ENCODE data around the gene ARID1B. TPM values are rescaled to one million over a fixed set of nuclear protein-coding genes. Genes with fewer than 3 reads are reported as not detected.

ARID1B gene
- total and polyA plus RNA-seq, 2 experiments from 2014 or later: 32.9 to 67.0 TPM

DNA sequence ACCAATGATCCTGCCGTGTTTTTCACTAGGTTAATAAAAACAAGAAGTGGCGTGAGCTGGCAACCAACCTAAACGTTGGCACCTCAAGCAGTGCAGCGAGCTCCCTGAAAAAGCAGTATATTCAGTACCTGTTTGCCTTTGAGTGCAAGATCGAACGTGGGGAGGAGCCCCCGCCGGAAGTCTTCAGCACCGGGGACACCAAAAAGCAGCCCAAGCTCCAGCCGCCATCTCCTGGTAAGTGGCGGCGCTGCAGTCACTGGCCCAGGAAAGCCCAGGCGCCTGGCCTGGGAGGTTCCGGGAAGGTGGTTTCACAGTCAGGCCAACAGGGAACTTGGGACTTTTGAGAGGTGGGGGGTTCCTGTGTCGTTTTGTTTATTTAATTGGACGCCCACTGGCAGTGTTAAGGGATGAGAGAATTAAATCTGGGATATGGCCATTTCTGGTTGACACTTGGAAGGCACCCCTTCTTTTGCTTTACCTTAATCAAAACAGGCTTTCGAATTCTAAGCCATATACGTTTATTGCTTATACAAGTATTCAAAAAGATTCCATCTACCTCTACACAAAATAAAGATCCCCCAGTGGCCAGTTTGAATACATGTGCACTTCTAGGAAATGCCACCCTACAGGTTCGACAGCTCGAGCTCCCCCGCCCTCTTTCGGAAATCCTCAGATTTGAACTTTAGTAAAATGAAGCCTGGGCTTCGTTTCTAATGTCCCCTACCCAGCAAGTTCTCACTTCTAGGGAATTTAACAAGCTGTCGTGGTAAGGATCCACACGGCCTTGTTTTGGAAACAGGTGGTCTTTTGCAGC lies 407.2 kb downstream of the ARID1B start:
- Histone ChIP-seq H3K27me3 (no peaks in the 10 kb centered on the region), H3K9me2 (replicated peaks; ENCODE audit: insufficient read depth) (no peaks in the 10 kb centered on the region), H3K79me2 (peaks cover 8% of the 10 kb centered on the region), H3K27ac (peak overlapping the region; percentile 12), H3K4me2 (peak overlapping the region; percentile 31), H3K4me3 (no peak overlapping the region), H4K20me1 (ENCODE audit: insufficient read depth, poor library complexity, severe bottlenecking) (peaks cover 15% of the 10 kb centered on the region), H3K36me3 (replicated peaks; ENCODE audit: insufficient read depth, low read depth) (no peaks in the 10 kb centered on the region), H2AFZ (no peak overlapping the region), H3K4me1 (ENCODE audit: insufficient read depth) (peaks cover 27% of the 10 kb centered on the region), H3K9me3 (ENCODE audit: low read depth) (no peaks in the 10 kb centered on the region)
- TF ChIP-seq EZH2 (IDR thresholded peaks at IDR 0.05; ENCODE audit: borderline replicate concordance): no peak
- TF ChIP-seq, protein P1, sequence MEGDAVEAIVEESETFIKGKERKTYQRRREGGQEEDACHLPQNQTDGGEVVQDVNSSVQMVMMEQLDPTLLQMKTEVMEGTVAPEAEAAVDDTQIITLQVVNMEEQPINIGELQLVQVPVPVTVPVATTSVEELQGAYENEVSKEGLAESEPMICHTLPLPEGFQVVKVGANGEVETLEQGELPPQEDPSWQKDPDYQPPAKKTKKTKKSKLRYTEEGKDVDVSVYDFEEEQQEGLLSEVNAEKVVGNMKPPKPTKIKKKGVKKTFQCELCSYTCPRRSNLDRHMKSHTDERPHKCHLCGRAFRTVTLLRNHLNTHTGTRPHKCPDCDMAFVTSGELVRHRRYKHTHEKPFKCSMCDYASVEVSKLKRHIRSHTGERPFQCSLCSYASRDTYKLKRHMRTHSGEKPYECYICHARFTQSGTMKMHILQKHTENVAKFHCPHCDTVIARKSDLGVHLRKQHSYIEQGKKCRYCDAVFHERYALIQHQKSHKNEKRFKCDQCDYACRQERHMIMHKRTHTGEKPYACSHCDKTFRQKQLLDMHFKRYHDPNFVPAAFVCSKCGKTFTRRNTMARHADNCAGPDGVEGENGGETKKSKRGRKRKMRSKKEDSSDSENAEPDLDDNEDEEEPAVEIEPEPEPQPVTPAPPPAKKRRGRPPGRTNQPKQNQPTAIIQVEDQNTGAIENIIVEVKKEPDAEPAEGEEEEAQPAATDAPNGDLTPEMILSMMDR (IDR thresholded peaks at IDR 0.05; ENCODE audit: poor library complexity): peak; percentile 83
- WGBS (ENCODE audit: low lambda C conversion rate, missing lambda C conversion rate): 58% methylated on average over 25 of the region's 25 CpGs
- DNase-seq (ENCODE audit: low spot score): peak; percentile 78

DNA sequence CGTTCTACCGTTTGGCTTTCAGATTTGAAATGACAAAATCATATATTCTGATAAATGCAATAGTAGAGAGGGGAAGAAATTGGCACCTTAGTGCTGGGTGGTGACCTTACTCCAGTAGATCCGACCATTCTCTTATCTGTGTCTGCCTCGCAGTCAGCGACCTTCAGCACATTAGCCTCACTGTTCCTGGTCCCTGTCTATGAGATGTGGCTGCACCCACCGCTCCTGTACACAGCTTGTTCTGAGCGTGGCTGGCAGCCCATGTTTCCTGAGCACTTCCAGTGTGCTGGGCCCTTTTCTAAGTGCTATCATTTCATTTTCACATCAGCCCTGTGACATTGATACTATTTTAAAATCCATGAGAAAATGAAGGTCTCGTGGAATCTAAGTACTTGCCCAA lies 408.0 kb downstream of the ARID1B start:
- H3K9me3 ChIP-seq (ENCODE audit: low read depth): no peaks in the 10 kb centered on the region
- DNase-seq (ENCODE audit: low spot score): no peak
- no peak overlapping the region for H2AFZ ChIP-seq
- H3K4me3 ChIP-seq: no peak overlapping the region
- H3K4me2 ChIP-seq: no peak overlapping the region
- TF ChIP-seq EZH2phosphoT487 (IDR thresholded peaks at IDR 0.05; ENCODE audit: low read depth, severe bottlenecking, unreplicated experiment) (no peak), EZH2 (IDR thresholded peaks at IDR 0.05; ENCODE audit: borderline replicate concordance) (no peak)
- TF ChIP-seq, protein P1 (IDR thresholded peaks at IDR 0.05; ENCODE audit: poor library complexity): no peak
- no peak overlapping the region for H3K27ac ChIP-seq
- no peaks in the 10 kb centered on the region for H3K9me2 ChIP-seq (replicated peaks; ENCODE audit: insufficient read depth)
- H3K4me1 ChIP-seq (ENCODE audit: insufficient read depth): peaks cover 27% of the 10 kb centered on the region
- no peaks in the 10 kb centered on the region for H3K36me3 ChIP-seq (replicated peaks; ENCODE audit: insufficient read depth, low read depth)
- peaks cover 15% of the 10 kb centered on the region for H4K20me1 ChIP-seq (ENCODE audit: insufficient read depth, poor library complexity, severe bottlenecking)
- peaks cover 8% of the 10 kb centered on the region for H3K79me2 ChIP-seq
- no peaks in the 10 kb centered on the region for H3K27me3 ChIP-seq
- WGBS (ENCODE audit: low lambda C conversion rate, missing lambda C conversion rate): 91% methylated on average over 8 of the region's 8 CpGs

DNA sequence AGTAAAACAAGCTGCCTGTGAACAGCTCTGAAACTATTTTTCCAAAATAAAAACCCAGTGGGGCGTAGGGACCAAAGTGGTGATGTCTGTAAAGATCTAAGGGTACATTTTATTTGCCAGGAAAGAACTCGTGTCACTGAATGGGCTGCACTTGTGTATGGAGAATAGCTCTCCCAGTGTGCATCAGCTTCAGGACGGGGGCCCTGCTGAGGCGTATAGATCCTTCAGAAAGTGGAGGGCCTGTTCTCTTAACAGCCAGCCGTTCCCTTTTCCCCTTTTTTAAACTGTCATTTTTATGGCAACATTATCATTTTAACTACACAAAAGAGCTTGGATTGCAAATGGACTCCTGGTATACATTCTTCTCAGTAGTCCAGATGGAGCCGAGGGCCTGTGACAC lies 408.8 kb downstream of the ARID1B start:
- no peaks in the 10 kb centered on the region for H3K27me3 ChIP-seq
- H3K4me3 ChIP-seq: no peak overlapping the region
- no peak for DNase-seq (ENCODE audit: low spot score)
- H3K9me2 ChIP-seq (replicated peaks; ENCODE audit: insufficient read depth): no peaks in the 10 kb centered on the region
- no peak overlapping the region for H3K27ac ChIP-seq
- no peaks in the 10 kb centered on the region for H3K36me3 ChIP-seq (replicated peaks; ENCODE audit: insufficient read depth, low read depth)
- H4K20me1 ChIP-seq (ENCODE audit: insufficient read depth, poor library complexity, severe bottlenecking): peaks cover 15% of the 10 kb centered on the region
- TF ChIP-seq EZH2 (IDR thresholded peaks at IDR 0.05; ENCODE audit: borderline replicate concordance) (no peak), EZH2phosphoT487 (IDR thresholded peaks at IDR 0.05; ENCODE audit: low read depth, severe bottlenecking, unreplicated experiment) (no peak)
- TF ChIP-seq, protein P1 (IDR thresholded peaks at IDR 0.05; ENCODE audit: poor library complexity): no peak
- H3K9me3 ChIP-seq (ENCODE audit: low read depth): no peaks in the 10 kb centered on the region
- peaks cover 25% of the 10 kb centered on the region for H3K4me1 ChIP-seq (ENCODE audit: insufficient read depth)
- no peak overlapping the region for H3K4me2 ChIP-seq
- no peak overlapping the region for H2AFZ ChIP-seq
- H3K79me2 ChIP-seq: peaks cover 8% of the 10 kb centered on the region
- 86% methylated on average over 6 of the region's 6 CpGs for WGBS (ENCODE audit: low lambda C conversion rate, missing lambda C conversion rate)
